Measurements from ENCODE around the gene KIF16B. TPM values are rescaled to one million over a fixed set of nuclear protein-coding genes. Genes with fewer than 3 reads are reported as not detected.
A peak's percentile ranks its signal among the peaks of the same experiment; 100 is the strongest.

The KIF16B gene
- total and polyA plus RNA-seq, 2 of the 13 experiments (the other 11 are each of a cell fraction or from before 2014, with no cell fraction given), result 6.9 to 18.0 TPM

- TF ChIP-seq RNF2 (conservative IDR thresholded peaks at IDR 0.05; ENCODE audit: low read depth), result peak; percentile 85; the same call in 1 of the 2 replicates
- peak in 1 of 2 experiments; percentile 59; a peak in 2 of 4 replicates for TF ChIP-seq POLR2A (IDR thresholded peaks at IDR 0.05; ENCODE audit: insufficient read depth in 1 of 2, low read depth in 2 of 2, low read length in 2 of 2)
- no peak; the same call in 1 of the 2 replicates for TF ChIP-seq MXD3 (CRISPR knock-in tag; IDR thresholded peaks at IDR 0.05)
- TF ChIP-seq HINFP (CRISPR knock-in tag; IDR thresholded peaks at IDR 0.05; ENCODE audit: low read depth), result no peak; the same call in 1 of the 2 replicates
- peak; percentile 82 for TF ChIP-seq IKZF5 (CRISPR knock-in tag; IDR thresholded peaks at IDR 0.05)
- TF ChIP-seq ZNF891 (CRISPR knock-in tag; IDR thresholded peaks at IDR 0.05), result peak; percentile 66; the same call in 1 of the 2 replicates
- TF ChIP-seq ZUFSP (CRISPR knock-in tag; IDR thresholded peaks at IDR 0.05; ENCODE audit: borderline replicate concordance), result no peak
- peak; percentile 92 for TF ChIP-seq MYC (CRISPR knock-in tag; IDR thresholded peaks at IDR 0.05; ENCODE audit: borderline replicate concordance)
- peak; percentile 67; the same call in 1 of the 2 replicates for TF ChIP-seq DR1 (CRISPR knock-in tag; IDR thresholded peaks at IDR 0.05)
- no peak for TF ChIP-seq HNRNPL (IDR thresholded peaks at IDR 0.05; ENCODE audit: low read depth, low read length)
- TF ChIP-seq, protein P1, sequence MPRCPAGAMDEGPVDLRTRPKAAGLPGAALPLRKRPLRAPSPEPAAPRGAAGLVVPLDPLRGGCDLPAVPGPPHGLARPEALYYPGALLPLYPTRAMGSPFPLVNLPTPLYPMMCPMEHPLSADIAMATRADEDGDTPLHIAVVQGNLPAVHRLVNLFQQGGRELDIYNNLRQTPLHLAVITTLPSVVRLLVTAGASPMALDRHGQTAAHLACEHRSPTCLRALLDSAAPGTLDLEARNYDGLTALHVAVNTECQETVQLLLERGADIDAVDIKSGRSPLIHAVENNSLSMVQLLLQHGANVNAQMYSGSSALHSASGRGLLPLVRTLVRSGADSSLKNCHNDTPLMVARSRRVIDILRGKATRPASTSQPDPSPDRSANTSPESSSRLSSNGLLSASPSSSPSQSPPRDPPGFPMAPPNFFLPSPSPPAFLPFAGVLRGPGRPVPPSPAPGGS (CRISPR knock-in tag; IDR thresholded peaks at IDR 0.05), result peak; percentile 65
- no peak for TF ChIP-seq ZNF30 (CRISPR knock-in tag; IDR thresholded peaks at IDR 0.05)
- no peak; the same call in 1 of the 2 replicates for TF ChIP-seq MYNN (CRISPR knock-in tag; IDR thresholded peaks at IDR 0.05; ENCODE audit: low read depth)
- TF ChIP-seq NR2C2 (CRISPR knock-in tag; IDR thresholded peaks at IDR 0.05; ENCODE audit: borderline replicate concordance), result 0 out of 2 replicates have a peak, but pooled peaks have one; percentile 46
- peak; percentile 39; the same call in 1 of the 2 replicates for TF ChIP-seq MEF2D (CRISPR knock-in tag; IDR thresholded peaks at IDR 0.05)
- peak; percentile 94 for TF ChIP-seq PATZ1 (CRISPR knock-in tag; IDR thresholded peaks at IDR 0.05)
- TF ChIP-seq, protein P2, sequence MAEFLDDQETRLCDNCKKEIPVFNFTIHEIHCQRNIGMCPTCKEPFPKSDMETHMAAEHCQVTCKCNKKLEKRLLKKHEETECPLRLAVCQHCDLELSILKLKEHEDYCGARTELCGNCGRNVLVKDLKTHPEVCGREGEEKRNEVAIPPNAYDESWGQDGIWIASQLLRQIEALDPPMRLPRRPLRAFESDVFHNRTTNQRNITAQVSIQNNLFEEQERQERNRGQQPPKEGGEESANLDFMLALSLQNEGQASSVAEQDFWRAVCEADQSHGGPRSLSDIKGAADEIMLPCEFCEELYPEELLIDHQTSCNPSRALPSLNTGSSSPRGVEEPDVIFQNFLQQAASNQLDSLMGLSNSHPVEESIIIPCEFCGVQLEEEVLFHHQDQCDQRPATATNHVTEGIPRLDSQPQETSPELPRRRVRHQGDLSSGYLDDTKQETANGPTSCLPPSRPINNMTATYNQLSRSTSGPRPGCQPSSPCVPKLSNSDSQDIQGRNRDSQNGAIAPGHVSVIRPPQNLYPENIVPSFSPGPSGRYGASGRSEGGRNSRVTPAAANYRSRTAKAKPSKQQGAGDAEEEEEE (CRISPR knock-in tag; IDR thresholded peaks at IDR 0.05; ENCODE audit: borderline replicate concordance), result no peak
- no peak for TF ChIP-seq MATR3 (CRISPR knock-in tag; IDR thresholded peaks at IDR 0.05)
- TF ChIP-seq ZNF382 (CRISPR knock-in tag; IDR thresholded peaks at IDR 0.05; ENCODE audit: borderline replicate concordance), result no peak
These were observed 1.6 kb upstream of the KIF16B start (continued) for GRCh38 chr20:16574656-16575355.
